Gastrocnemius medialis (tissue), 4 donors: Measurements from ENCODE around the gene ROBO2.

Source experiments
- POLR2A ChIP-seq, 2 donors: fragments of 450-650 bp; IDR thresholded peaks; one replicate each; pipeline ENCODE4 v1.6.1; 2017; ENCODE audit warnings: antibody characterized with exemption in 2 of 2, mild to moderate bottlenecking in 2 of 2, moderate library complexity in 2 of 2
- TF ChIP-seq, protein P1 (sequence below), 5 experiments: fragments of 450-650 bp in 3 of 5; fragments of 200-600 bp in 2 of 5; sonication (generic) in 2 of 5; IDR thresholded peaks in 4 of 5; conservative IDR thresholded peaks in 1 of 5; 1 replicate in 4 of 5; 2 replicates in 1 of 5; pipeline ENCODE4 v1.5.1; 2016 to 2019; ENCODE audit warnings: antibody characterized with exemption in 5 of 5, mild to moderate bottlenecking in 3 of 5, moderate library complexity in 3 of 5

DNA sequence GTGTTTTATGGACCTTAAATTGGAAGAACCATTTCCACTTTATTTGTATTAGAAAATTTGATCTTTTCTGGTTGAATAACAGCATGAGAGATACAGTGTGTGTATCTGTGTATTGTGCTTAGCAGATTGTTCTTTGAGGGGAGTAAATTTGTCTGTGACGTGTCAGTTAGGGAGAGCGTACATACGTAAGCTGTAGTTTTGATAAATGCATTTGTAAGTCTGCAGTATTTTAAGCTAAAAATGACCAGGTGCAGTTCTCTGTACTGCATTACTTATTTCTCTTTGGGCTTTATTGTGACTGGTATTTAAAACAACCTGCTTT, 264.8 kb downstream of the ROBO2 start:
- TF ChIP-seq, protein P1, sequence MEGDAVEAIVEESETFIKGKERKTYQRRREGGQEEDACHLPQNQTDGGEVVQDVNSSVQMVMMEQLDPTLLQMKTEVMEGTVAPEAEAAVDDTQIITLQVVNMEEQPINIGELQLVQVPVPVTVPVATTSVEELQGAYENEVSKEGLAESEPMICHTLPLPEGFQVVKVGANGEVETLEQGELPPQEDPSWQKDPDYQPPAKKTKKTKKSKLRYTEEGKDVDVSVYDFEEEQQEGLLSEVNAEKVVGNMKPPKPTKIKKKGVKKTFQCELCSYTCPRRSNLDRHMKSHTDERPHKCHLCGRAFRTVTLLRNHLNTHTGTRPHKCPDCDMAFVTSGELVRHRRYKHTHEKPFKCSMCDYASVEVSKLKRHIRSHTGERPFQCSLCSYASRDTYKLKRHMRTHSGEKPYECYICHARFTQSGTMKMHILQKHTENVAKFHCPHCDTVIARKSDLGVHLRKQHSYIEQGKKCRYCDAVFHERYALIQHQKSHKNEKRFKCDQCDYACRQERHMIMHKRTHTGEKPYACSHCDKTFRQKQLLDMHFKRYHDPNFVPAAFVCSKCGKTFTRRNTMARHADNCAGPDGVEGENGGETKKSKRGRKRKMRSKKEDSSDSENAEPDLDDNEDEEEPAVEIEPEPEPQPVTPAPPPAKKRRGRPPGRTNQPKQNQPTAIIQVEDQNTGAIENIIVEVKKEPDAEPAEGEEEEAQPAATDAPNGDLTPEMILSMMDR (IDR thresholded peaks at IDR 0.05 in 4 of 5, conservative IDR thresholded peaks at IDR 0.05 in 1 of 5) = no peak
- TF ChIP-seq POLR2A (IDR thresholded peaks at IDR 0.05) = no peak
